ENCODE measurements around the gene FEZ2.
A peak's percentile ranks its signal among the peaks of the same experiment; 100 is the strongest.

FEZ2 gene

GRCh38 chr2:36560726-36561125 lies 37.2 kb downstream of the FEZ2 start:
- DNase-seq: no peak

- DNase-seq: no peak
Observed at GRCh38 chr2:36559221-36559942, 38.6 kb downstream of the FEZ2 start.

GRCh38 chr2:36556842-36557241 lies 41.1 kb downstream of the FEZ2 start:
- DNase-seq: no peak

- no peak for DNase-seq
Observed at GRCh38 chr2:36555789-36556188, 42.2 kb downstream of the FEZ2 start.

GRCh38 chr2:36554531-36554930 lies 43.4 kb downstream of the FEZ2 start:
- DNase-seq: no peak

GRCh38 chr2:36553683-36554082 lies 44.3 kb downstream of the FEZ2 start:
- no peak for DNase-seq

GRCh38 chr2:36550006-36550405 lies 48.0 kb downstream of the FEZ2 start:
- DNase-seq: no peak

GRCh38 chr2:36549165-36549574 lies 48.8 kb downstream of the FEZ2 start:
- no peak for DNase-seq

GRCh38 chr2:36547906-36548305 lies 50.1 kb downstream of the FEZ2 start:
- no peak for DNase-seq

- no peak for DNase-seq
Observed at GRCh38 chr2:36545871-36546416, 52.0 kb downstream of the FEZ2 start.

- no peak for DNase-seq
Observed at GRCh38 chr2:36544638-36545338, 53.2 kb downstream of the FEZ2 start.

- DNase-seq: no peak
Observed at GRCh38 chr2:36541891-36542595, 55.9 kb downstream of the FEZ2 start.

- DNase-seq: no peak
Observed at GRCh38 chr2:36540986-36541754, 56.8 kb downstream of the FEZ2 start.

- DNase-seq: no peak
Observed at GRCh38 chr2:36539631-36540030, 58.3 kb downstream of the FEZ2 start.

GRCh38 chr2:36538335-36538734 lies 59.6 kb downstream of the FEZ2 start:
- peak; percentile 42 for DNase-seq

- no peak for DNase-seq
Observed at GRCh38 chr2:36536776-36537175, 61.2 kb downstream of the FEZ2 start.

GRCh38 chr2:36535099-36535498 lies 62.9 kb downstream of the FEZ2 start:
- no peak for DNase-seq

- DNase-seq: no peak
Observed at GRCh38 chr2:36534275-36534799, 63.6 kb downstream of the FEZ2 start.

- no peak for DNase-seq
Observed at GRCh38 chr2:36530983-36531354, 67.0 kb downstream of the FEZ2 start.

- DNase-seq: no peak
Observed at GRCh38 chr2:36530178-36530982, 67.6 kb downstream of the FEZ2 start.

GRCh38 chr2:36528766-36529392 lies 69.1 kb downstream of the FEZ2 start:
- no peak for DNase-seq

Measured in NCI-H774 (cell line).